HG02571 (cell line): ENCODE data around the gene MARCKS.

ENCODE experiments used
- ATAC-seq: cut with Tn5 transposase; IDR thresholded peaks from one replicate; pipeline ENCODE4 v1.9.1; 2021; ENCODE audit warnings: mild to moderate bottlenecking, moderate library complexity; ENCODE audit not compliant: unreplicated experiment

The MARCKS gene, protein sequence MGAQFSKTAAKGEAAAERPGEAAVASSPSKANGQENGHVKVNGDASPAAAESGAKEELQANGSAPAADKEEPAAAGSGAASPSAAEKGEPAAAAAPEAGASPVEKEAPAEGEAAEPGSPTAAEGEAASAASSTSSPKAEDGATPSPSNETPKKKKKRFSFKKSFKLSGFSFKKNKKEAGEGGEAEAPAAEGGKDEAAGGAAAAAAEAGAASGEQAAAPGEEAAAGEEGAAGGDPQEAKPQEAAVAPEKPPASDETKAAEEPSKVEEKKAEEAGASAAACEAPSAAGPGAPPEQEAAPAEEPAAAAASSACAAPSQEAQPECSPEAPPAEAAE

DNA sequence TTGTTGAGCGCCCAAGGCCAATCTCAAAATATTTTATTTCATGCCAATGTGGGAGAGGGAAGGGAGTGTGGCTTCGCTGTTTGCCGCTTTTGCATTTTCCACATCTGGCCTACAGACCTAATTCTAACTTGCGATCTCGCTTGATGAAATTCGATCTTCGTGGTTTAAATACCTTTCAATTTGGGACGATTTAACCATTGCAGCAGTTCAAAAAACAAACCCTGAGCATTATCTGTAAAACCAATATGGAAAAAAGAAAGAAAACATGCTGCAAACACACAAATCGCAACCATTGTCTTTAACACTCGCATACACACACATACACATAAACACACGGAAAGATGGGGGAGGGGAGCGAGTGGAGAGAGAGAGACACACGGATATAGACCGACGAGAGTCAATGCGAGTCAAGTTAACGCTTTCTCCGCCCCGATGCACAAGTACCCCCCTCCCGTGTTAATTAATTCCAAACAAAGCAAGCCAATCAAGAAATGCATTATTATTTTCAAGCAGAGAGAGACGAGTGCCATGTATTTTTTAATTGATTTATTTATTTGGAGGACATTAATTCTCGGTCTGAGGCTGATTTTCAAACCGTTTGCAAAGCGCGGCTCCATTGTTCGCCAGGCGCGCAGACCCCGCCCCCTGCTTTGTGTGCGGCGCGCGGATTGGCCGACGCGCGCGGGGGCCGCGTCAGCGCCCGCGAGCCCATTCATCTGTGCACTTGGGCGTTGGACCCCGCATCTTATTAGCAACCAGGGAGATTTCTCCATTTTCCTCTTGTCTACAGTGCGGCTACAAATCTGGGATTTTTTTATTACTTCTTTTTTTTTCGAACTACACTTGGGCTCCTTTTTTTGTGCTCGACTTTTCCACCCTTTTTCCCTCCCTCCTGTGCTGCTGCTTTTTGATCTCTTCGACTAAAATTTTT lies at the start of gene MARCKS:
MARCKS (plus strand) TSS at position 721 of the 931 bp plus-strand sequence. CDS start 401 bp downstream, outside the sequence.
- peak; percentile 39 for ATAC-seq

DNA sequence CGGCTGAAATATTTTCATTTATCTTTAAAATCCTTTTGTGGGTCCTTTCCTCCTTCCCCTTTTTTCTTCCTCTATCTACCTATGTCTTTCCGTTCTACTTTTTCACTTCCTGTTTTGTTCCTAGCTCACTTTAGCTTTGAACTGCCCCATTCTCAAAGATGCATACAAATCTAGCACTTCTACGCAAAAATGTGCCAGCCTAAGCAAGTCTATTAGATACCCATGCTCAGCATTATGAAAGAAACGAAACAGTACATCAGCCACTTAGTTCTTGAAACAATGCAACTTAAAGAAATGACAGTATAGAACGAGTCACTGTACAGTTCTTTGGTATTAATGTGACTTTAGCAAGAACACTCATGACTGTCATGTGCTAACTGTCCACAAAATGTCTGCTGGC lies 47.3 kb upstream of the MARCKS start:
- peak; percentile 53 for ATAC-seq

DNA sequence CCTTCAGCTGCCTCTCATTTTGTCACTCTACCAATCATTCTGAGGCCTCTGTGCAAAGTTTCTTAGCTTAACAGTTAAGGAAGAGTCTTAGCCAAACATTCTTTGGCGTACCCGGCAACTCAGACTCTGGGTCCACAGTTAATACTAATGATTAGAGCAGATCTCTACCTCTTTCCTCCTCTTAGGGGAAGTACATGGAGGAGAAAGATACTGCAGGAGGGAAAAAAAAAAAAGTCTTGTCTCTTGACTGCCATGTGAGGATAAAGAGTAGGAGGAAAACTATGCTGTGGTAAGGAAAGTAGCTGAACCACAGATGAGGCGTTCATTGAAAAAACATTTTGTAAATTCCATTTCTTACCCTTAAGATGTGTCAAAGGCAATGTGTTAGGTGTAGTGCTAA lies 44.0 kb upstream of the MARCKS start:
- no peak for ATAC-seq

DNA sequence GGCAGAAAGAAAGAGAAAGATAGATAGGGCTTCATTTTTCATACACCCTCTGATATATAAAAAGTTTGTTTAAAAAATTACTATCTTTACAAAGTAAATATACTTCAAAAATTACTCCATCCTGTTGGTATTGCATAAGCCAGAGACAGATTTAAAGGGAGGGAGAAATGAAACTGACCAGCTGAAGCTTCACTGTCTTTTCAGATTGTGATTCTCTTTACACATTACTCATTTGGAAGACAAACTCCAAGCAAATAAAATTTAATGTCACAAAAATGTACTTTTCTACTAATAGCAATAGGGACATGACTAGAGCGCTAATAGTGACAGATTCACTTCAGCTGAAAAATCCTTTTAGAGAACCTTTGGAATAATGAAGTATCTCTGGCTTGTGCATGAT lies 38.6 kb upstream of the MARCKS start:
- ATAC-seq: no peak

DNA sequence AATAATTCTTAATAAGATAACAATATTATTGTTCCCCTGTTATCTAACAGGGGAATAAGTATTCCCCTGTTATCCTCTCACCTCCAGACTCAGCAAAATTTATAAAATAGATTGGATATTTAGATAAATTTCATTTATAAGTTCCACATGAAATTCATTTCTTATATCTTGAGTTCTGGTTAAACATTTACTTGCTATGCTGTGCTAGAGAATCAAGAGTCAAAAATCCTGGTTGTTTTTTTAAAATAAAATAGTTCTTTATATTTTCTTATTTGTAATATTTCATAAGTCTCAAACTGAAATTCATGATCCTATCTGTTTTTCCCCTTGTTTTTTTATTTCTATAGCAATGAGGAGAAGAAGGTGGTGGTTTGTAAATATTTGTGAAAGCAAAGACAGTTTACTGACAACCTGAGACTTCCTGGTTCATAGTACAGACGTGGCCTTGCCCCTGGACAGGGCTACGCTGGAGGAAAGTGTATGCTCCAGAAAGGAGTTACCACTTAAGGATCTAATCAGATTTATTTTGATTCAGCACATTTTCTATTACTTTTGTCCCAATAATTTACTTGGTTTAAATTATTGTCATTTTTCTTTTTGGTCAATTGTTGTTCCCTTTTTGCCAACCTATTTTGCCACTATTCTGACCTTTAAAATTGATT lies 37.8 kb upstream of the MARCKS start:
- no peak for ATAC-seq

DNA sequence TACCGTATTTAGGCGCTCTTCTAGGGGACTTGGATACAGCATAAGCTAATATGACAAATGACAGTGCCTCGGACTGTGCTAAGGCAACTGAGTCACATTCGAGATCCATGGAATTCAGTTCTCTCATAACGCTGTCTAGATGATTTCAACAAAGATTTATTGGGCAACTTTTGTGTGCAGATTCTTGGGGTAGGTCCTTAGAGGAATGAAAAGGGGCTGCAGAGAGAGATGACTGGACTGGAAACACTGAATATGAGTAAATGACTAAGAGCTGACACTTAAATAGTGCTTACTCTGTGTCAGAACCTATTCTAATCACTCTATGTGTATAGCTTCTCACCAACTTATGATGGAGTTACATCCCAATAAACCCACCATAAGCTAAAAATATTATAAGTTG lies 36.4 kb upstream of the MARCKS start:
- ATAC-seq: no peak

GRCh38 chr6:113821445-113821844 lies 35.7 kb upstream of the MARCKS start:
- no peak for ATAC-seq

DNA sequence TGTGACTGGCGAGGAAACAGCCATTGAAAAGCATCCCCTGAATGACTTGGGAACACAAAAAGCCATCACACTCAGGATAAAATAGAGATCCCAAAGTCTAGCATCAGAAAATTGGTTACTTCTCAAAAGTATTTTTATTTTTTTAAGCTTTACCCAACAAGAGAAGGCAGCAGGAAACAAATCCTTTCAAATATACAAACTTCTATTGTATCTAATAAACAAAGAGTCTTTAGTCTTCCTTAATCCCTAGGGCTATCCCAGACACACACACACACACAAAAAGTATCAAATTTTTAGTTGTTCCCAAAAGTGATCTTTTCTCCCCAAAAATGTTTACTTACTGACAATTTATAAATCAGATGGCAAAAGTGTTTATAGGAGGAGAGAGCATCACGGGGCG lies 33.2 kb upstream of the MARCKS start:
- no peak for ATAC-seq

DNA sequence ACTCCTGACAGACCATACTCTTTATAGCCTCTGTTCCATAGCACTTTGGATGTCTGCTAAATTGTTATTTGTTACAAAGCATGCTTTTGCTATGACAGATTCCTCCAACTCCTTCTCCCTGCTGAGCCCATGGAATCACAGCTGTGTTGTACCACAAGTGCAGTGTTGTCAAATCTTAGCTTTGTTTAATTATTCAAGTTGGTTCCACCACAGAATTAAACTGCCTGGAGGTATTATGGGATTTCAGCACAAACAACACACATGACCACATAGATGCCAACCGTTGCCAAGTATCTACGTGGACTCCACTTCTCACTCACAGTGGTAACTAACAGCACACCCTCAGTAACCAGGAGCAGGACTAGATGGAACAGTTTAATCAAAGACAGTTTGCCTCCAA lies 32.7 kb upstream of the MARCKS start:
- no peak for ATAC-seq

GRCh38 chr6:113824866-113825265 lies 32.3 kb upstream of the MARCKS start:
- no peak for ATAC-seq

DNA sequence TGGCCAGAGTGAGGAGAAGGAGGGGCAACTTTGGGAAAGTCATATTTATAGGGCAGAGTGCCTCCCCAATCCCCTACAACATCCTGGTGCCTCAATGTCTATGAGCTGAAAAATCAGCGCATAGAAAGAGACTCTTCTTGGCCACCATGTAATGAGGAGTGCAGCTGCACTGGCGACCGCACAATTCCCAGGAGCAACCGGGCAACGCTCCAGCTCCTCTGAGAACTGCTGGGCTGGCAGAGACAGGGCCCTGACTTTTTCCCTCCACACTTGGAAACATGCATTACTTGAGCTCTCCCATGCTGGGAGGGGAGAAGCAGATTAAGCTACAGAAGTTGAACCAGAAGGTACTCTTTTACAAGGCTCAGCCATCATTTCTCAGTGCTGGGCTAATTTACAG lies 31.4 kb upstream of the MARCKS start:
- no peak for ATAC-seq

DNA sequence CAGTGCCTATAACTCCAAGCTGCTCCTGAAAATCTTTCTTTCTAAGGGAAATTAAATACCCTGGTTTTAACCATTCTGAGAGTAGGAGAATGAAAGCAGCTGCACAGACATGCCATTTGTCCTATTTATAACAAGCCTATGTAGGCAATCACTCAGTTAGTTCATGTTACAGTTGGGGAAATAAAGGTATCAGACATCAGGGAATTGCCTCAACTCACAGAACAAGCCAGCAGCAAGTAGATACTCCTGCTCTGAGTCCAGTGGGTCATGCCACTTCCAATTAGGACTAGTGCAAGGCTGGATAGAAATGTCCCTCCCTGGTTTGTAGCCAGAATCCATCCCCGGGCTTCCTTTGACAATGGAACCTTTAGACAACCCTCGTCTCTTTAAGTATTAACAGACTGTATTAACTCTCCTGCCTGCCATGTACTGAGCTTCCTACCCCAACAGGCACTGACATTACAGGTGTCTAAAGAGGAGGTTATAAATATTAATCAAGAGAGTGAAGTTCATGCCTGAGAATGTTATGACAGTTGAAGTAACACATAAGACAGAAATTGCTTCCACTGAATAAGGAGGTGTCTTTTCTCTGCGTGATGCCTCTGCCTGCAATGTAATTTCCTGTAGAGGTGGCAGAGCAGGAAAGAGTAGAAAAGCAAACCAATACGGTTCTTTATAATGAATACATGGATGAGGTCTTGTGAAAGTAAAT lies 28.0 kb upstream of the MARCKS start:
- no peak for ATAC-seq

- no peak for ATAC-seq
These were observed 27.5 kb upstream of the MARCKS start for GRCh38 chr6:113829696-113830045.

DNA sequence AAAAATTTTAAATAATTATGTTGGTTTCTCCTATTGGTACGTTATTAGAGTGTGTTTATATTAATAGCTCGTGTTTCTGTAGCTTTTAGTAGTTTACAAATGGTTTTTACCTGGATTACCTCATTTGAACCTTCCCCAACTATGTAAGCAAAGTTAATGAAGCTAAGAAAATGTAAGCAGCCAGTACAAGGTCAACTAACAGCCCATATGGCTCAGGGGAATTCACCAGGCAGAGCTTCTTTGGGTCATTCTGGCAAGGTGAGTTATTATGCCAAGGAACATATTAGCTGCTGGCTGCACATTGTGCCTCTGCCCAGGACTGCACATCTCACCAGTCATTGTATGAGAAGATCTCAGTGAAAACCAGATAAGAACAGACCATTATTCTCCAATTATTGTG lies 27.0 kb upstream of the MARCKS start:
- no peak for ATAC-seq

GRCh38 chr6:113833537-113833936 lies 23.6 kb upstream of the MARCKS start:
- ATAC-seq: no peak

- ATAC-seq: no peak
These were observed 20.0 kb upstream of the MARCKS start for GRCh38 chr6:113837170-113837569.

DNA sequence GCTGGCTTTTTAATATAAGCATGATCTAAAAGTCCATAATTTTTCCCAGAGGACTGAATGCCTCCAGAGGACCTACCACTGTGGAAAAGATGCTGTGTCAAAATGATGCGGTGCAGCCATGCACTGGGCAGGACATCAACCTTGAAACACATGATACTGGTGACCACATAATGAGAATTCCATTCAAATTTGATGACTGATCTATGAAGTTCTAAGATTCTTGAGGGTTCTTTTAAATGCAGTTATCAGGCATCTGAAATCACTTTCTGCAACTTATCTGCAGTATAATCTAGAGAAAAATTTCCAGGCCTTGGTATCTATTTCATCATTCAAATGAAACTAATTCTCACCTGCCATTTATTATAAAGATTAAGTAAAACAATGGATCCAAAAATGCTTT lies 15.0 kb upstream of the MARCKS start:
- ATAC-seq: no peak

DNA sequence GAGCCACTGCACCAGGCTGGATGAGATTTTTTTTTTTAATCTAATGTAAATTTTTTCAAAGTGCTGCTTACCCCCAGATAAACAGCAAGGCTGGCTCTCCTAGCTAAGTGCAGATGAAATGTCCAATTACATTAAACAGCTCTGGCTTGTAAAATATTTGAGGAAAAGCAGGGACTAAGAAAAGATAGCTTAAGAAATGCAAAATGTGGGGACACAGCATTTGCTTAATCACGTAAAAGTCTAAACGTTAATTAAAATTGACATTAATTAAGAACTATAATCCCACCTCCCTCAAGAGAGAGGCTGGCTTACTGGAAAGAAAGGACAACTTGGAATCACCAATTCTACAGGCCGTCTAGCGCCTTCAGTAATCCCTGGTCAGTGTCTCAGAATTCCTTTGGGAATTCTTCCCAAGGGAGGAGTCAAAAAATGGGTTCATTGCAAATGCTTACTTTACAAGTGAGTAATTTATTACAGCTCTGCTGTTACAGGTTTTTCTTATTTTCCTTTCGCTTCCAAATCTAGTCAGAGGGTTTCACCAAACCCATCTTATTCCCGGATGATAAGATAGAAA lies 13.6 kb upstream of the MARCKS start:
- ATAC-seq: no peak

DNA sequence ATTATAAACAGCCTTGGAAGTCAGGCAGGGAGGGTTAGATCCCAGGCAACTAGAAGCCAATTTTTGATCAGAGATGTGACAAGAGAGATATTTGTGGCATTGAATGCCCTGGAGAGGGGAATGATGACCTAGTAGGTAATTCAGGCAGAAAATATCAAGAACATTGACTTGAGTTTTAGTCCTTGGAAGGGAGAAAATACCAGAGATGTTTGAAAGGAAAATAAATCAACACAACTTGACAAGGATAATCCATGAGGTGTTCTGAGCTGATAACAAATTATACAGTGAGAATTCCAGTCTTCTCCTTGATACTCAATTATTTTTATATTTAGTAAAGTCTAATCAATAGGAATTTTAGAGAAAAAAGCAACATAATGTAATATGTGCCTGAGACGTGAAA lies 10.6 kb upstream of the MARCKS start:
- no peak for ATAC-seq

DNA sequence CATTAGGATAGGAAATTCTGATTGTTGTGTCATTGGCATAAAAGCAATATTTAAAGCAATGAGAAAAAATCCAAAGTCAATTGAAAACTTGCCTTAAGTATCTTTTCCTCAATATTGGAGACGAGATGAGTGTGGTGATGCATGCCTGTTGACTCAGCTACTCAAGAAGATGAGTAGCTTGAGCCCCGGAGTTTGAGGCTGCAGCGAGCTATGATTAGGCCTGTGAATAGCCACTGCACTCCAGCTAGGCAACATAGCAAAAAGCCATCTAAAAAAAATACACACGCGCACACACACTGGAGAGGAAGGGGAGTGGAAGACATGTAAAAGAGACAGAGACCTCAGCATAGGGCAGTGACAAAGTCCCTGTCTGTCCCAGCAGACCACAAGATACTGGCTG lies 9.7 kb upstream of the MARCKS start:
- ATAC-seq: no peak

DNA sequence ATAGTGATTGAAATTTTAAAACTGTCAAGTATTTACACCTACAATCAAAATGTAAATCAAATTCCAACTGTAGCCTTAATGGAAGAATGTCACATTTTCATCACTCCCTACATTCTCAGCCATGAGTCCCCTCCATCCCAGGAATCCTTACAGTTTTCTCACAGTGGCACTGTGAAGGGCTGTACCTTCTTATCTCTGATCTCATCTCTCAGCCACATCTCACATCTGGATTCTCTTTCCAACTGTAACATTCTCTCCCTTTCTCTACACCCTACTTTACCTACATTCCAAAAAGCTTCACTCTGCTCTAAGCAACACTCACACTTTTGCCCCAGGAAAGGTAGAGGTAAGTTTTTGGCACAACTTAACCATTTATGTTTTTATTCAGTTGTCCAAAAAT lies 8.9 kb upstream of the MARCKS start:
- no peak for ATAC-seq
